ENCODE measurements around the gene CYBB. TPM values are rescaled to one million over a fixed set of nuclear protein-coding genes. Genes with fewer than 3 reads are reported as not detected.
"Not testable (repeated sequence)": the region's sequence is repeated elsewhere in the genome, so short reads cannot be mapped to it uniquely, and the experiment has no call there.

Gene CYBB
- total RNA-seq, 2 donors from 2014 or later: 4.4 to 19.7 TPM

DNA sequence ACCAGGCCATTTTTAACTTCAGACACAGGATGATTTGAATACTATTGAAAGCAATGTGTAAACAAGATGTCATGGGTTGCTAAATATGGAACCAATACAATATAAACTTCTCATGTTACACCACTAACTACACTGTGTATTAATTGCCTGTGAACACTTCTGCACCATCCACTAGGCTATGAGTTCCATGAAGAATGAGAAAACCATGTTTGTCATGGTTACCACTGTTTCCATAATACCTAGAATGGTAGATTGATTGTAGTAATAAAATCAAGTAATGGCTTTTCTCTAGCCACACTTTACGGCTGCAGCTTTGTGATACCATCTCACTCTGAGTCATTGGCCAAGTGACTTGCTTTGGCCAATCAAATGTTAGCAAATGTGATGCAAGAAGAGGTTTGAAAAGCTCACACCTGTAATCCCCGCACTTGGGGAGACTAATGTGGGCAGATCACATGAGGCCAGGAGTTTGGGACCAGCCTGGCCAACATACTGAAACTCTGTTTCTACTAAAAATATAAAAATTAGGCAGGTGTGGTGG lies 19.9 kb upstream of the CYBB start:
- TF ChIP-seq, protein P1, sequence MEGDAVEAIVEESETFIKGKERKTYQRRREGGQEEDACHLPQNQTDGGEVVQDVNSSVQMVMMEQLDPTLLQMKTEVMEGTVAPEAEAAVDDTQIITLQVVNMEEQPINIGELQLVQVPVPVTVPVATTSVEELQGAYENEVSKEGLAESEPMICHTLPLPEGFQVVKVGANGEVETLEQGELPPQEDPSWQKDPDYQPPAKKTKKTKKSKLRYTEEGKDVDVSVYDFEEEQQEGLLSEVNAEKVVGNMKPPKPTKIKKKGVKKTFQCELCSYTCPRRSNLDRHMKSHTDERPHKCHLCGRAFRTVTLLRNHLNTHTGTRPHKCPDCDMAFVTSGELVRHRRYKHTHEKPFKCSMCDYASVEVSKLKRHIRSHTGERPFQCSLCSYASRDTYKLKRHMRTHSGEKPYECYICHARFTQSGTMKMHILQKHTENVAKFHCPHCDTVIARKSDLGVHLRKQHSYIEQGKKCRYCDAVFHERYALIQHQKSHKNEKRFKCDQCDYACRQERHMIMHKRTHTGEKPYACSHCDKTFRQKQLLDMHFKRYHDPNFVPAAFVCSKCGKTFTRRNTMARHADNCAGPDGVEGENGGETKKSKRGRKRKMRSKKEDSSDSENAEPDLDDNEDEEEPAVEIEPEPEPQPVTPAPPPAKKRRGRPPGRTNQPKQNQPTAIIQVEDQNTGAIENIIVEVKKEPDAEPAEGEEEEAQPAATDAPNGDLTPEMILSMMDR (IDR thresholded peaks at IDR 0.05): no peak
- Histone ChIP-seq H3K27me3 (no peaks in the 10 kb centered on the region), H3K9me3 (no peaks in the 10 kb centered on the region), H3K4me1 (no peaks in the 10 kb centered on the region), H3K36me3 (no peaks in the 10 kb centered on the region), H3K27ac (no peak overlapping the region), H3K4me3 (no peak overlapping the region)
- DNase-seq (ENCODE audit: low spot score): no peak

DNA sequence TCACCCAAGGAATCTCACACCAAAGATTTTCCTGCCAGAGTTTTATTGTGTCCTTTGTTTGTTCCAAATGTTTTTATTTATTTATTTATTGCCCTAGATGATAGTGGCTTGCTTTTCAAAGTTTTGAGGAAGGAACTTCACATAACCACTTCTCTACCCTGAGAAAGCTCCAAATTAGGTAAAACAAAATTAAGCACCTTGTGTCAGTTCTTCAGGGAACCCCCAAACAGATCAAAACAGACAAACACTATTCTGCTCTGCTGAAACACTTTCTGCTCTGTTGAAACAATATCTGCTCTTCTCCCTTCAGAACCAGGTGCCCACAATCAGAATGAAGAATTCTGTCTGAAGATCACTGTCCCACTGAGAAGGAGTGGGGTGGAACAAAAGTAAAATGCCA lies 16.5 kb upstream of the CYBB start:
- DNase-seq (ENCODE audit: low spot score): no peak

DNA sequence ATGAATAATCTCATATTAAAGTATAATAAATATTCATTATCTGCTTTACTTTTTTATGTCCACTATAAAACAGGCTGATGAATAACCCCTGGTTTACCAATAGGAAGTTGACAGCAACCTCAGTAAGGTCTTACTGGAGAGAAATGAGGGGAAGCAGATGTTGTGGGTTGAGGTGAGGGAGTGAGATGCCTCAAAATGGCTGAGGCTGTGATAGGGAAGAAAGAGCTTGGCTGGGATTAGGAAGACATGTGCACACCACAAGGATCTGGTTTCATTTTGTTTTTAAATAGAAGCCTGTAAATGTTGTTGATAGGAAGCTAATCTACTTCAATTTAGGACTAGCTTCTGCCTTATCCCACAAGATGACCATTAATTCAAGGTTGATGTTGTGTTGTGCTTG lies 14.4 kb upstream of the CYBB start:
- H3K36me3 ChIP-seq: no peaks in the 10 kb centered on the region
- no peak overlapping the region for H3K27ac ChIP-seq
- no peaks in the 10 kb centered on the region for H3K4me1 ChIP-seq
- TF ChIP-seq, protein P1 (IDR thresholded peaks at IDR 0.05): no peak
- H3K9me3 ChIP-seq: no peaks in the 10 kb centered on the region
- H3K27me3 ChIP-seq: no peaks in the 10 kb centered on the region
- no peak for DNase-seq (ENCODE audit: low spot score)
- no peak overlapping the region for H3K4me3 ChIP-seq

More for the DNA sequence above, 16.5 kb upstream of the CYBB start:
- Histone ChIP-seq H3K9me3 (no peaks in the 10 kb centered on the region), H3K4me3 (no peak overlapping the region), H3K36me3 (no peaks in the 10 kb centered on the region), H3K27me3 (no peaks in the 10 kb centered on the region), H3K4me1 (no peaks in the 10 kb centered on the region), H3K27ac (no peak overlapping the region)
- TF ChIP-seq, protein P1 (IDR thresholded peaks at IDR 0.05): no peak

DNA sequence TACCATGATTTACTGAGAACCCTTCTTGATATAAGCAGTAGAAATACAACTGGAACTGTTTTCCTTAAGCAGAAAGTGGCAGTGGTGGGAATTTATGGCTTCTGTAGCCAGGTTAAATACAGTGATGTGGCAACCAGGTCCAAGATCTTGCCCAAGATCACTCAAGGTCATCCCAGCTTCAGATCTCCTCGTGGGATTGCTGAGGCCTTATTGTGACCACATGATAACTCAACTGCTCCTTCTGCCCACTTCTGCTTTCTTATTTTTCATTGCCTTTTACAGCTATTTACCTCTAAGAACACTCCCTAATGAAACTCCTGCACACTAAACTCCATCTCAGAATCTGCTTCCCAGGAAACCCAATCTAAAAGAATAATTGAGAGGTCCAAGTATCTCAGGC lies 12.4 kb upstream of the CYBB start:
- no peak for DNase-seq (ENCODE audit: low spot score)
- no peaks in the 10 kb centered on the region for H3K27me3 ChIP-seq
- H3K4me3 ChIP-seq: no peak overlapping the region
- H3K36me3 ChIP-seq: no peaks in the 10 kb centered on the region
- TF ChIP-seq, protein P1 (IDR thresholded peaks at IDR 0.05): no peak
- no peaks in the 10 kb centered on the region for H3K4me1 ChIP-seq
- H3K9me3 ChIP-seq: no peaks in the 10 kb centered on the region
- H3K27ac ChIP-seq: no peak overlapping the region

DNA sequence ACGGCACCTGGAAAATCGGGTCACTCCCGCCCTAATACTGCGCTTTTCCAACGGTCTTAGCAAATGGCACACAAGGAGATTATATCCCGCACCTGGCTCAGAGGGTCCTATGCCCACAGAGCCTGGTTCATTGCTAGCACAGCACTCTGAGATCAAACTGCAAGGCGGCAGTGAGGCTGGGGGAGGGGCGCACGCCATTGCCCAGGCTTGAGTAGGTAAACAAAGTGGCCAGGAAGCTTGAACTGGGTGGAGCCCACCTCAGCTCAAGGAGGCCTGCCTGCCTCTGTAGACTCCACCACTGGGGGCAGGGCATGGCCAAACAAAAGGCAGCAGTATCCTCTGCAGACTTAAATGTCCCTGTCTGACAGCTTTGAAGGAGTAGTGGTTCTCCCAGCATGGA lies 11.0 kb upstream of the CYBB start:
- H3K4me1 ChIP-seq; H3K27me3 ChIP-seq; H3K27ac ChIP-seq; DNase-seq (ENCODE audit: low spot score); H3K4me3 ChIP-seq; H3K9me3 ChIP-seq; H3K36me3 ChIP-seq: not testable (repeated sequence)

DNA sequence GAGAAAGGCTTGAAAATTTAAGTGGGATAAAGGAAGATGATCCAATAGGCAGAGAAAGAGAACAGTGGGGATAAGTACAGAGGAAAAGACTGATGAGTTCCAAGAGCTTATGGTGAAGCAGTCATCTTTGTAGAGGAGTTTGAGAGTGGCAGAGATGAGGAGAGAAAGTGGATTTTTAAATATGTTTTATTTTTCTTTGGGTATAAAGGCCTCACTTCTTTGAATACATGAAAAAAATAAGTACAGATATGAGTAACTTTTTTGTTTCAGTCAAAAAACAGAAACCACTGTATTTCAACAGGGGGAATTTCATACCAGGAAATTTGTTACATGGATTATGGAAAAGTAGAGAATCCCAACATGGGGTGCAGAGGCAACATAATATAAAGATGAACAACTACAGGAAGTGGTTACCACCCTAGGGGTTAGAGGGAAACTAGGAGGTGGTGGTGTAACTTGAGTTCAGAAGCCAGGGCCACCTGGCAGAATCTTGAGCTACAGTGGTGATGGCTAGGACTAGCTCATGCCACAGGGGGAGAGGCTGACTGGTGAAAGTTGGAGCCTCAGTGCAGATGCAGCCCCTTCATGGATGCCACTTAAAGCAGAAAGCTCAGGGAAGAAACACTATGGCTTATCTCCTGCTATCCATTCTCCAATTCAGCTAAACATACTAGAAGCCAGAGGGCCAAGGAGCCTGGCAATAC lies 3.4 kb upstream of the CYBB start:
- TF ChIP-seq, protein P1 (IDR thresholded peaks at IDR 0.05): no peak
- H3K9me3 ChIP-seq: no peaks in the 10 kb centered on the region
- no peaks in the 10 kb centered on the region for H3K4me1 ChIP-seq
- no peaks in the 10 kb centered on the region for H3K36me3 ChIP-seq
- no peak overlapping the region for H3K27ac ChIP-seq
- no peaks in the 10 kb centered on the region for H3K27me3 ChIP-seq
- H3K4me3 ChIP-seq: no peak overlapping the region
- DNase-seq (ENCODE audit: low spot score): no peak
